ENCODE results near the gene CEP19. TPM values are rescaled to one million over a fixed set of nuclear protein-coding genes. Genes with fewer than 3 reads are reported as not detected.
A peak's percentile ranks its signal among the peaks of the same experiment; 100 is the strongest.

CEP19 gene
- polyA plus RNA-seq, 1 donor = 2.3 TPM

DNA sequence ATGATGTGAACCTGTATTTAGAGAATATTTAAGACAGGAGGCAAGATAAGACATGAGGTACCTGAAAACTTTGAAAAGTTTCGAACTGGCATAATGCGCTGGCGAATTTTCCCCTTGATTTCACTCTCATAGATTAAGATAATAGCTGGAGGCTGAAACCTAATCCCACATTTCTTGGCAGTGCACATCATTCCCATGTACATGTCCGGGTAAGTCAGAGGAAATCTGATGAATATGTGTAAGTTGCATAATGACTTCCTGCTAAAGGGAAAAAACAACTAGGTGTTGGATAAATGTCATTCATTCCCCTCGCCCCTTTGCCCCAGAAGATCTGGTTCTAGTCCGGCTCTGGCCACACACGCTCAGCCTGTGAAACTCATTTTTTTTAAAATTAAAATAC, 3.6 kb downstream of the CEP19 start:
- no peak for DNase-seq

DNA sequence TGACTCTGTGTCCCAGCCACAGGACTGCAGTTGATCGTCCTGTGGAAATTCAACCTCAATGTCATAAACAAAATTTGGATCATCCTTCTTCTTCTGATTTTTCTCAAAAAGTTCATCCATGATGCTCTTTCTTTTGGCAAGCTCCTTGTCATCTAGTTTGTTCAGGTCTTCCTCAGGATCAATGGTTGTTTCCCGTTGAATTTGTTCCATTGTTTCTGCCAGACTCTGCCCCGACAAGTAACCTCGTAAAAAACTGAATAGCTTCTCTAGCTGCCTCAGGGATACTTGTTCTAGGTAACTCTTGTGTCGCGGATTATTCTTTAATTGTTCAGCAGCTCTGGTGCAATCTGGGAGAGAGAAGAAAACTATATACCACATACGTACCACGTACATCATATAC, 4.5 kb downstream of the CEP19 start:
- DNase-seq = no peak

- no peak for DNase-seq
Measured at GRCh38 chr3:196706731-196707130, 5.3 kb downstream of the CEP19 start.

- no peak for DNase-seq
Measured at GRCh38 chr3:196706327-196706726, 5.7 kb downstream of the CEP19 start.

GRCh38 chr3:196700801-196701200, 11.2 kb downstream of the CEP19 start:
- DNase-seq = no peak

DNA sequence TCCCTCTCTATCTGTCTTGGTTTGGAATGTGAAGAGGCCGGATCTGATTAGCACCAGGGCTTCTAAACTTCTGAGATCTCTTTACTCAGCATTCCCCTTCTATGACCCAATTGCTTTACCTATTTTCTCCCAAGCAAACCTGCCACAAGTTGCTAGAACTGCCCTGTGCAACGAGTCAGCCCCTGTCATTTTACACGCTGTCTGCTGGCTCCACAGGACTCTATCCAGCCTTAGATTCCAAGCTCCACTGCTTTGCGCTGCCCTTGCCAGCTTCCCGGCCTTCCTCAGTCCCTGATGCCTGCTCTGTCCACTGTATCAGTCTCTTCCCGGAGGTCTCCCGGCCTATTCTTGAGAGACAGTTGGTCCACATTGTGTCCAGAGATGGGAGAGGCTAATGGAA, 12.3 kb downstream of the CEP19 start:
- no peak for DNase-seq

GRCh38 chr3:196697270-196697669, 14.8 kb downstream of the CEP19 start:
- DNase-seq = no peak

DNA sequence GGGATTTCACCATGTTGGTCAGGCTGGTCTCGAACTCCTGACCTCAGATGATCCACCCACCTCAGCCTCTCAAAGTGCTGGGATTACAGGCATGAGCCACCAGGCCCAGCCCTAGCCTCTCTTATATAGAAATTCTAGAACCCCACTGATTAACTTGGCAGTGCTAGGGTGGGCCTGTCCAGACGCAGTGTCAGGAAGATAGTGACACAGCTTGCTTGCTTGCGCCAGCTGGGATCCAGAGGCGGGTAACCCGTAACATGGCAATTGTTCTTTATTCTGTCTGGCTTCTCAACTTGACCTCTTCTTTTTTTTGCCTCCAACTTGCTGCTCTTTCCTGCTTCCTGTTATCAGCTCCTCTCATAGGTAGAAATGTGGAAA, 16.2 kb downstream of the CEP19 start:
- no peak for DNase-seq

- DNase-seq = no peak
Measured at GRCh38 chr3:196694941-196695848, 16.9 kb downstream of the CEP19 start.

DNA sequence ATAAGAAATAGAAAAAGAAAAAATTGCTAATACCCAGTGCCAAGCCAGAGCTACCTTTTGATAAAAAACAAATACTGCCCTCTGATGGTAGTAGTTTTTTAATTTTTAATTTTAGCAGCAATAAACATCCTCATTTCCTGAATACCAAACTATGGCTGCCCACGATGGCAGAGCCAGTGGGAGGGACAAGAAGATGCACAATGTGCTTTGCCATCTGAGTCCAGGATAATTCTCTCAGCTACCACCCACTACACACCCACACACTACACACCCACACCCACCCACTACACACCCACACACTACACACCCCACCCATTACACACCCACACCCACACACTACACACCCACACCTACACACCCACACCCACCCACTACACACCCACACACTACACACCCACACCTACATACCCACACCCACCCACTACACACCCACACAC, 17.8 kb downstream of the CEP19 start:
- no peak for DNase-seq

DNA sequence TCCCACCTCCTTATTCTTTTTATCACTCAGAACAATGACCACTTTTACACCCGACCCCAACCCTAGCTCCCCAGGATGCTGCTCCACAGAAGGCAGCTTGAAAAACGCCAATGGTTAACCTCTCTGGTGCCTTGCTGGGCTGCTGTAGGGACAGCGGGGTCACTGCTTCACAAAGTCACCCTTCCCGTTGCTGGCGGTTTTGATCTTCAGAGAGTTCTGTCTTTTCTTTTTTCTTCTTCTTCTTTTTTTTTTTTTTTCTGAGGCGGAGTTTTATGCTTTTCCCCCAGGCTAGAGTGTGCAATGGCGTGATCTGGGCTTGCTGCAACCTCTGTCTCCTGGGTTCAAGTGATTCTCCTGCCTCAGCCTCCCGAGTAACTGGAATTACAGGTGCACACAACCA, 20.7 kb downstream of the CEP19 start:
- no peak for DNase-seq

- no peak for DNase-seq
Measured at GRCh38 chr3:196689941-196690660, 21.9 kb downstream of the CEP19 start.

GRCh38 chr3:196688349-196688748, 23.7 kb downstream of the CEP19 start:
- no peak for DNase-seq

- DNase-seq = no peak
Measured at GRCh38 chr3:196686436-196686835, 25.6 kb downstream of the CEP19 start.

DNA sequence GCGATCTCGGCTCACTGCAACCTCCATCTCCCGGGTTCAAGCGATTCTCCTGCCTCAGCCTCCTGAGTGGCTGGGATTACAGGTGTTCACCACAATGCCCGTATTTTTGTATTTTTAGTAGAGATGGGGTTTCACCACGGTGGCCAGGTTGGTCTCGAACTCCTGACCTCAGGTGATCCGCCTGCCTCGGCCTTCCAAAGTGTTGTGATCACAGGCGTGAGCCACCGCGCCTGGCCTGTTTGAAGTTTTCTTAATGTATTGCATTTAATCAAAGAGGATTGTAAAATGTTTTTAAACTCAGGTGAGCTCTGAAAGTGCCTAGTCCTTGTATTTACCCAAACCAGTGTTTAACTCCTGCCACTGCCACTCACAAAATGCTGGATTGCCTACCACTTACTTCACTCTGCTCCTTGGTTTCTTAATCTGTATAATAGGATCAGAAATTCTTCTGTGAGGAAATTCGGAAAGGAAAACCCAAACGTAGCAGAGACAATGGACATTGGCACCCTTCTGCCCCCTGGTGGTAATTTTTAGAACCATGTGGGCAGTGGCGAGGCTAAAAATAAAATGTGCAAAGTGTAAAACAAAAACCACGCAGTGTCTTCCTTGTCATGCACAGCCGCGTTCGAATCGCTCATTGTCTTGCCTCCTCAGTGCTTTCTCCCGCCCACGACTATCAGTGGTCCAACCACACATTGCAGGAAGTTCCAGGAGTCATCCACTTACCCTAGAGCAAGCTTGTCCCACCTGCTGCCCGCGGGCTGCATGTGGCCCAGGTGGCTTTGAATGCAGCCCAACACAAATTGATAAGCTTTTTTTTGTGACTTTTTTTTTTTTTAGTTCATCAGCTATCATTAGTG, 27.3 kb downstream of the CEP19 start:
- DNase-seq = peak; percentile 71

DNA sequence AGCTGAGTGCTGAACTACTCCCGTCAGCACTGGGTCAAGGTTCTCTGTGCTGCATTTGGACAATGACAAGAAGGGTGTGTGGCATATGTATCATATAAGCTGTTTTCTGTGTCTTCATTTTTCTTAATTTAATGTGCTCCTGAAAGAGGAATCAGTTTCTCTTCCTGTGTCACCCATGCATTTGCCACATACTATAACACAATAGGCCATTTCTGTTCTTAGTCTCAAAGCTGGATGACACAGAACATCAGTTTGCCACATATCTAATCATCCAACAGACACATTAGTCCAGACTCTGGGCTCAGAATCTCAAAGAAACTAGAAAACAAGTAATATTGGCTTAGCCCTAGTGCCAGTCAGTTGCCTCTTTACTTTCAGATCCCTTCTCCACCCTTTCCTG, 34.1 kb downstream of the CEP19 start:
- no peak for DNase-seq

- no peak for DNase-seq
Measured at GRCh38 chr3:196677353-196677752, 34.7 kb downstream of the CEP19 start.

- DNase-seq = no peak
Measured at GRCh38 chr3:196673632-196674031, 38.4 kb downstream of the CEP19 start.

DNA sequence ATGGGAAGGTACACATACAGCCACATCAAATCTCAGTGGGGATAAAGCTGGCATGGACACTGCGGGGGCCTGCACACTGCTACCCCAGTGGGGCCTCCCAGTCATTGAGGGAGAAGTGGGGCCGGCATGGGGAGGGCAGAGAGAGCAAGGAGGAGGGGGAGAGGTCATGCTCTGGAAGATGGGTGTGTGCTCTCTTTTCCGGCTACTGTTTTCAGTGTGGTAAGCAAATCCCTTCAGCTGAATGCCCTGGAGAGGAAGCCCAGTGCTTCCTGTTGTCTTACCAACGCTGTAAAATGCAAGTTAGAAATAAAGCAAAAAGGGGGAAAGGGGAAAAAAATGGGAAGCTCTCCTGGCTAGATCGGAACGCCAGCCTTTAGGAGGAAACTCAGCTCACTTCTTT, 41.7 kb downstream of the CEP19 start:
- DNase-seq = peak; percentile 9

- DNase-seq = no peak
Measured at GRCh38 chr3:196667056-196667825, 44.8 kb downstream of the CEP19 start.

GRCh38 chr3:196666001-196666867, 45.8 kb downstream of the CEP19 start:
- peak; percentile 11 for DNase-seq

All from hindlimb muscle (tissue), 1 donor.